Karpas-422 (cell line): ENCODE results near the gene RGS2. TPM values are rescaled to one million over a fixed set of nuclear protein-coding genes. Genes with fewer than 3 reads are reported as not detected.
A peak's percentile ranks its signal among the peaks of the same experiment; 100 is the strongest.

Source experiments
- DNase-seq: peaks from one replicate; pipeline ENCODE4 v3.0.0-alpha.2; 2015
- H2AFZ ChIP-seq: fragments of 200-600 bp; sonication (generic); 2 replicates; pipeline ENCODE4 v1.6.1; 2014; ENCODE audit warnings: antibody characterized with exemption, low read length, mixed read lengths
- H3K27ac ChIP-seq: fragments of 200-600 bp; sonication (generic); 2 replicates; pipeline ENCODE4 v1.5.1; 2014; ENCODE audit warnings: mild to moderate bottlenecking, low read length, moderate library complexity
- H3K27me3 ChIP-seq: fragments of 200-600 bp; sonication (generic); 2 replicates; pipeline ENCODE4 v1.6.1; 2014; ENCODE audit warnings: low read length, mixed read lengths
- H3K36me3 ChIP-seq: fragments of 200-600 bp; sonication (generic); 2 replicates; pipeline ENCODE4 v1.6.1; 2014; ENCODE audit warnings: low read length, mixed read lengths; ENCODE audit not compliant: insufficient read depth
- H3K4me1 ChIP-seq: fragments of 200-600 bp; sonication (generic); 2 replicates; pipeline ENCODE4 v1.6.1; 2014; ENCODE audit warnings: mild to moderate bottlenecking, low read length, mixed read lengths
- H3K4me2 ChIP-seq: fragments of 200-600 bp; sonication (generic); 2 replicates; pipeline ENCODE4 v1.6.1; 2014; ENCODE audit warnings: low read length, low read depth, mild to moderate bottlenecking; ENCODE audit not compliant: poor library complexity, severe bottlenecking
- H3K4me3 ChIP-seq: fragments of 200-600 bp; sonication (generic); 2 replicates; pipeline ENCODE4 v1.5.1; 2014; ENCODE audit warnings: mild to moderate bottlenecking, antibody characterized with exemption, low read length, mixed read lengths
- H3K79me2 ChIP-seq: fragments of 200-600 bp; sonication (generic); 2 replicates; pipeline ENCODE4 v1.6.1; 2014; ENCODE audit warnings: mild to moderate bottlenecking, low read length, mixed read lengths
- H3K9ac ChIP-seq: fragments of 200-600 bp; sonication (generic); 2 replicates; pipeline ENCODE4 v1.6.0; 2014; ENCODE audit warnings: low read length
- H3K9me2 ChIP-seq: fragments of 200-600 bp; sonication (generic), shearing (Covaris generic); replicated peaks from 2 replicates; pipeline ENCODE4 v1.6.0; 2014; ENCODE audit warnings: mild to moderate bottlenecking, low read length, moderate library complexity; ENCODE audit not compliant: insufficient read depth
- H3K9me3 ChIP-seq: fragments of 300-700, 200-600 bp; sonication (generic); 2 replicates; pipeline ENCODE4 v1.6.1; 2014; ENCODE audit warnings: low read length, mixed read lengths
- H4K20me1 ChIP-seq: fragments of 200-600 bp; sonication (generic); 2 replicates; pipeline ENCODE4 v1.6.1; 2014; ENCODE audit warnings: mild to moderate bottlenecking, antibody characterized with exemption, low read length, low read depth; ENCODE audit not compliant: insufficient read depth
- total RNA-seq: library from RNA; depleted of rRNA; stranded (reverse); fragments of >200 nt; shearing (Covaris generic); gene quantifications from 2 replicates; pipeline ENCODE4 v1.2.3, GENCODE V29; 2014; ENCODE audit warnings: low replicate concordance; rRNA removed

The RGS2 gene, protein sequence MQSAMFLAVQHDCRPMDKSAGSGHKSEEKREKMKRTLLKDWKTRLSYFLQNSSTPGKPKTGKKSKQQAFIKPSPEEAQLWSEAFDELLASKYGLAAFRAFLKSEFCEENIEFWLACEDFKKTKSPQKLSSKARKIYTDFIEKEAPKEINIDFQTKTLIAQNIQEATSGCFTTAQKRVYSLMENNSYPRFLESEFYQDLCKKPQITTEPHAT
- total RNA-seq: 35.3 and 39.8 TPM in 2 replicates

DNA sequence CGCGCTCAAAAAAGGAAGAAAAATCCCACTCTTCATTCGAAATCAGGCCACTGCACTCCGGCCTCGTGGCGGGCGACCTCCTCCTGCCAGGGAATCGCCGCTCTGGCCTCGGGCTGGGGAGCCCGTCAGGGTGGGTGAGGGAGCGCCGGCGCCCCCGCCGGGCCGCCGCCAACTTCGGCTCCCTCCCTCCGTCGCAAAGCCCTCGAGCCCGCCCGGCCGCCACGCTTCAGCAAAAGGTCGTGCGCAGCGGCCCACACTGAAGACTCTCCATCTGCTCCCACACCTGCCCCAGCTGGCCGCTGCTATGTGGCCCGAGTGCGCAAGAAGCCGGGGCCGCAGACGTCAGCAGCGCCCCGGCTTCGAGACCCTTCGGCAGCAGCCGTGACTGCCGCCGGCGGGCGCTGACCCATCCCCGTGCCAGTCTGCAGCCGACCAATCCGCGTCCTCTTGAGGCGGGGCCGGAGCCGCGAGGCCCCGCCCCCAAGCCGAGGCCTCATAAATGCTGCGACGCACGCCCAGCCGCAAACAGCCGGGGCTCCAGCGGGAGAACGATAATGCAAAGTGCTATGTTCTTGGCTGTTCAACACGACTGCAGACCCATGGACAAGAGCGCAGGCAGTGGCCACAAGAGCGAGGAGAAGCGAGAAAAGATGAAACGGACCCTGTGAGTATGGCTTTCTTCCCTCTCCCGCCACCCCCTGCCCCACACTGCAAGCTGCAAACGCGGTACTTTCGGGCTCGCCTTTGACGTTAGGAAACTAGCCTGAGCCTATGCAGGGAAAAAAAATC is at the start of gene RGS2:
TSS of gene RGS2 (plus strand) at position 522 of the 789 bp plus-strand sequence. CDS start at position 555, 33 bp downstream.
- H3K27ac ChIP-seq: 0 out of 2 replicates have a peak within 1 kb of the TSS, but pooled peaks have one; percentile 2
- H3K9me3 ChIP-seq: no peaks in the 10 kb centered on the region
- H3K4me2 ChIP-seq: peak within 1 kb of the TSS; percentile 90
- H4K20me1 ChIP-seq: peaks cover 5% of the 10 kb centered on the region; the same call in 1 of the 2 replicates
- peak within 1 kb of the TSS; percentile 82 for H3K9ac ChIP-seq
- no peaks in the 10 kb centered on the region for H3K9me2 ChIP-seq
- H3K27me3 ChIP-seq: no peaks in the 10 kb centered on the region
- H2AFZ ChIP-seq: peak within 1 kb of the TSS; percentile 78
- H3K36me3 ChIP-seq: peaks cover 21% of the 10 kb centered on the region
- H3K4me3 ChIP-seq: peak within 1 kb of the TSS; percentile 90
- peak; percentile 96 for DNase-seq
- peaks cover 6% of the 10 kb centered on the region for H3K79me2 ChIP-seq
- H3K4me1 ChIP-seq: peaks cover 36% of the 10 kb centered on the region

DNA sequence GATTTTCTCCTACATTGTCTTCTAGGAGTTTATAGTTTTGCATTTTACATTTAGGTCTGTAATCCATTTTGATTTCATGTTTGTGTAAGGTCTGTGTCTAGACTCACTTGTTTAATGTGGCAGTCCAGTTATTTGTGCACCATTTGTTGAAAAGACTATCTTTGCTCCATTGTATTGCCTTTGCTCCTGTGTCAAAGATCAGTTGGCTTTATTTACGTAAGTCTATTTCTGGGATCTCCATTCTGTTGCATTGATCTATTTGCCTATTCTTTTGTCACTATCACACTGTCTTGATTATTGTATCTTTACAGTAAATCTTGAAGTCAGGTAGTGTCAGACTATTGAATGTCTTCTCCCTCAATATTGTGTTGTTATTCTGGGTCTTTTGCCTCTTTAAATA is 49.7 kb upstream of the RGS2 start:
- no peak for DNase-seq
- Histone ChIP-seq H4K20me1 (no peaks in the 10 kb centered on the region), H3K9me2 (no peaks in the 10 kb centered on the region), H3K4me3 (no peak overlapping the region), H3K27me3 (no peaks in the 10 kb centered on the region), H3K4me1 (peaks cover 6% of the 10 kb centered on the region; the same call in 1 of the 2 replicates), H3K9ac (no peak overlapping the region), H3K79me2 (no peaks in the 10 kb centered on the region), H3K36me3 (no peaks in the 10 kb centered on the region), H3K9me3 (no peaks in the 10 kb centered on the region), H3K27ac (no peak overlapping the region), H2AFZ (no peak overlapping the region), H3K4me2 (no peak overlapping the region)

GRCh38 chr1:192762265-192762664 is 46.6 kb upstream of the RGS2 start:
- Histone ChIP-seq H3K4me3 (no peak overlapping the region), H3K9me3 (no peaks in the 10 kb centered on the region), H3K36me3 (no peaks in the 10 kb centered on the region), H3K9ac (no peak overlapping the region), H3K27ac (no peak overlapping the region), H4K20me1 (no peaks in the 10 kb centered on the region), H2AFZ (no peak overlapping the region), H3K4me2 (no peak overlapping the region), H3K9me2 (no peaks in the 10 kb centered on the region), H3K27me3 (no peaks in the 10 kb centered on the region), H3K4me1 (no peaks in the 10 kb centered on the region), H3K79me2 (no peaks in the 10 kb centered on the region)
- no peak for DNase-seq

- no peak overlapping the region for H2AFZ ChIP-seq
- no peak overlapping the region for H3K4me3 ChIP-seq
- H3K36me3 ChIP-seq: no peaks in the 10 kb centered on the region
- H3K79me2 ChIP-seq: no peaks in the 10 kb centered on the region
- no peak for DNase-seq
- no peak overlapping the region for H3K27ac ChIP-seq
- no peaks in the 10 kb centered on the region for H3K4me1 ChIP-seq
- H3K9ac ChIP-seq: no peak overlapping the region
- H3K9me3 ChIP-seq: no peaks in the 10 kb centered on the region
- no peaks in the 10 kb centered on the region for H3K27me3 ChIP-seq
- no peaks in the 10 kb centered on the region for H3K9me2 ChIP-seq
- H4K20me1 ChIP-seq: no peaks in the 10 kb centered on the region
- no peak overlapping the region for H3K4me2 ChIP-seq
Measured at GRCh38 chr1:192763243-192763642, 45.6 kb upstream of the RGS2 start.

GRCh38 chr1:192763756-192764155 is 45.1 kb upstream of the RGS2 start:
- Histone ChIP-seq H3K36me3 (no peaks in the 10 kb centered on the region), H3K79me2 (no peaks in the 10 kb centered on the region), H3K9ac (no peak overlapping the region), H3K4me2 (no peak overlapping the region), H2AFZ (no peak overlapping the region), H3K4me1 (no peaks in the 10 kb centered on the region), H3K27me3 (no peaks in the 10 kb centered on the region), H3K4me3 (no peak overlapping the region), H3K9me3 (no peaks in the 10 kb centered on the region), H3K27ac (no peak overlapping the region), H4K20me1 (no peaks in the 10 kb centered on the region), H3K9me2 (no peaks in the 10 kb centered on the region)
- DNase-seq: no peak

DNA sequence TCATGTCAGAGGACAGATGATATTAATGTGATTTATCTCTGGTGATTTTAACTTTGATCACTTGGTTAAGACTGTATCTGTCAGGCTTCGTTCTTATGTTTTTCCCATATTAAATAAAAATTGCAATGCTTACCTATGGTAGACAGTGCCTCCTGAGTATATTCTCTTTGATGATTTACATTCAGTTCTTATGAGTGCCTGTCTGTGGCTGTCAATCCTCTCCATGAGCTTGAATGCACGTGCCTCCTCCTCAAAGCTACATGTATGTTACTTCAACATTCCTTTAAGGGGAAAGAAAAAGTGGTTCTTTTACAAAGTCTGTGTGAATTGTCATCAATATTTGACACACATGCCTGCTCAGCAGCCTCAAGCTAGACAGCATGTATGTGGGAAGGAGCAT is 44.2 kb upstream of the RGS2 start:
- Histone ChIP-seq H3K9me2 (no peaks in the 10 kb centered on the region), H3K36me3 (no peaks in the 10 kb centered on the region), H3K27ac (no peak overlapping the region), H4K20me1 (no peaks in the 10 kb centered on the region), H3K4me3 (no peak overlapping the region), H3K4me2 (no peak overlapping the region), H3K9ac (no peak overlapping the region), H3K79me2 (no peaks in the 10 kb centered on the region), H3K9me3 (no peaks in the 10 kb centered on the region), H2AFZ (no peak overlapping the region), H3K27me3 (no peaks in the 10 kb centered on the region), H3K4me1 (no peaks in the 10 kb centered on the region)
- DNase-seq: no peak

- Histone ChIP-seq H3K27me3 (no peaks in the 10 kb centered on the region), H3K4me2 (no peak overlapping the region), H2AFZ (no peak overlapping the region), H3K4me1 (no peaks in the 10 kb centered on the region), H3K27ac (no peak overlapping the region), H3K79me2 (no peaks in the 10 kb centered on the region), H3K9ac (no peak overlapping the region), H3K36me3 (no peaks in the 10 kb centered on the region), H3K9me3 (no peaks in the 10 kb centered on the region), H3K9me2 (no peaks in the 10 kb centered on the region), H3K4me3 (no peak overlapping the region), H4K20me1 (no peaks in the 10 kb centered on the region)
- DNase-seq: no peak
Measured at GRCh38 chr1:192766009-192766625, 42.7 kb upstream of the RGS2 start.

- no peak overlapping the region for H3K4me2 ChIP-seq
- no peaks in the 10 kb centered on the region for H3K27me3 ChIP-seq
Measured at GRCh38 chr1:192766876-192767275, 42.0 kb upstream of the RGS2 start.

More at GRCh38 chr1:192766876-192767275, 42.0 kb upstream of the RGS2 start:
- H3K4me3 ChIP-seq: no peak overlapping the region
- no peak overlapping the region for H3K27ac ChIP-seq
- H2AFZ ChIP-seq: no peak overlapping the region
- no peak overlapping the region for H3K9ac ChIP-seq
- H3K36me3 ChIP-seq: no peaks in the 10 kb centered on the region
- DNase-seq: no peak
- H3K9me3 ChIP-seq: no peaks in the 10 kb centered on the region
- no peaks in the 10 kb centered on the region for H3K9me2 ChIP-seq
- H3K4me1 ChIP-seq: no peaks in the 10 kb centered on the region
- no peaks in the 10 kb centered on the region for H3K79me2 ChIP-seq
- H4K20me1 ChIP-seq: no peaks in the 10 kb centered on the region
